GM21723 (cell line): ENCODE data around the gene CHIA.

Experiments
- ATAC-seq: cut with Tn5 transposase; IDR thresholded peaks from one replicate; pipeline ENCODE4 v1.9.1; 2021; ENCODE audit warnings: mild to moderate bottlenecking, moderate library complexity; ENCODE audit not compliant: unreplicated experiment

The CHIA gene

GRCh38 chr1:111290630-111291029 lies at the start of gene CHIA:
CHIA (plus strand) TSS chr1:111290851; CDS start chr1:111310468, 19,617 bp downstream.
- no peak for ATAC-seq

- no peak for ATAC-seq
Measured at GRCh38 chr1:111241797-111242196, 48.9 kb upstream of the CHIA start.

- no peak for ATAC-seq
Measured at GRCh38 chr1:111242805-111243523, 47.7 kb upstream of the CHIA start.

GRCh38 chr1:111247125-111247838 lies 43.4 kb upstream of the CHIA start:
- no peak for ATAC-seq

GRCh38 chr1:111249960-111250359 lies 40.7 kb upstream of the CHIA start:
- ATAC-seq: no peak

GRCh38 chr1:111251570-111251969 lies 39.1 kb upstream of the CHIA start:
- ATAC-seq: no peak

GRCh38 chr1:111252786-111253185 lies 37.9 kb upstream of the CHIA start:
- no peak for ATAC-seq

- no peak for ATAC-seq
Measured at GRCh38 chr1:111253876-111254275, 36.8 kb upstream of the CHIA start.

GRCh38 chr1:111256988-111257658 lies 33.5 kb upstream of the CHIA start:
- no peak for ATAC-seq

- ATAC-seq: no peak
Measured at GRCh38 chr1:111267801-111268508, 22.7 kb upstream of the CHIA start.

- ATAC-seq: no peak
Measured at GRCh38 chr1:111269825-111270406, 20.7 kb upstream of the CHIA start.

GRCh38 chr1:111270771-111271463 lies 19.7 kb upstream of the CHIA start:
- no peak for ATAC-seq

GRCh38 chr1:111271464-111271801 lies 19.2 kb upstream of the CHIA start:
- ATAC-seq: no peak

GRCh38 chr1:111272081-111272480 lies 18.6 kb upstream of the CHIA start:
- ATAC-seq: no peak

- no peak for ATAC-seq
Measured at GRCh38 chr1:111274653-111275052, 16.0 kb upstream of the CHIA start.

- no peak for ATAC-seq
Measured at GRCh38 chr1:111275079-111275478, 15.6 kb upstream of the CHIA start.

- no peak for ATAC-seq
Measured at GRCh38 chr1:111275780-111276433, 14.7 kb upstream of the CHIA start.

- ATAC-seq: no peak
Measured at GRCh38 chr1:111279144-111279543, 11.5 kb upstream of the CHIA start.

GRCh38 chr1:111280267-111280666 lies 10.4 kb upstream of the CHIA start:
- ATAC-seq: no peak

- no peak for ATAC-seq
Measured at GRCh38 chr1:111281411-111281810, 9.2 kb upstream of the CHIA start.
